Right ventricle myocardium inferior (tissue), 1 donor: ENCODE results near the gene HPCAL1. TPM values are rescaled to one million over a fixed set of nuclear protein-coding genes. Genes with fewer than 3 reads are reported as not detected.

ENCODE experiments used
- ATAC-seq: fragments of 200-7000 bp; cut with Tn5 transposase; one replicate; pipeline ENCODE4 v1.9.1; 2020; ENCODE audit warnings: mild to moderate bottlenecking, moderate library complexity
- DNase-seq: peaks from one replicate; pipeline ENCODE4 v3.0.0; 2021; ENCODE audit errors: missing footprints
- intact Hi-C: fragments of 100-400 bp; cut with DNase I; formaldehyde crosslinking; loops from one replicate; pipeline ENCODE4 v1.11.0; 2022
- total RNA-seq: library from RNA; stranded (reverse); fragmentation: NEBNext Ultra II Directional; extraction: Animal tissue kit (Norgen Biotek cat#: 25700); gene quantifications from one replicate; pipeline ENCODE4 v1.2.1, GENCODE V29; 2021
- donor health status: DM: no; HTN: yes; CAD: no; lungs with severe emphysema.

Gene HPCAL1
- total RNA-seq, 1 donor from 2014 or later: 41.9 TPM

DNA sequence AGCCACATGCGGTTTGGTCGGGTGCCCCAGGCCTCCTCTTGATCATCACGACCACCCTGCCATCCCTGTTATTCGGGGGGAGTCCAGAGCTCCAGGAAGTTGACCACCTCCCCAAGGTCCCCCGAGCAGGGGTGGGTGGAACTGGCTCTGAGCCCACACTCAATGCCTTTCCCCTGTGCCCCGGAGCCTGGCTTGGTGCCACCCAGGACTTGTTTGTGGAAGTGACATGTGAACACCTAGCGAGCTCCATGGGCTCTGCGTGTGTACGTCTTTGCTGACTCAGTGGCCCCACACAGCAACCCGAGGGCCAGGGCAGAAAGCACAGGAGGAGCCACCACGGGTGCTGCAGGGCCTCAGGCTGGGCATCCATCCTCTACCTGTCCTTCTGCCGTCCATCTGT lies 112.9 kb downstream of the HPCAL1 start:
- DNase-seq: peak; percentile 65
- intact Hi-C loops: no loop called here
- no peak for ATAC-seq

DNA sequence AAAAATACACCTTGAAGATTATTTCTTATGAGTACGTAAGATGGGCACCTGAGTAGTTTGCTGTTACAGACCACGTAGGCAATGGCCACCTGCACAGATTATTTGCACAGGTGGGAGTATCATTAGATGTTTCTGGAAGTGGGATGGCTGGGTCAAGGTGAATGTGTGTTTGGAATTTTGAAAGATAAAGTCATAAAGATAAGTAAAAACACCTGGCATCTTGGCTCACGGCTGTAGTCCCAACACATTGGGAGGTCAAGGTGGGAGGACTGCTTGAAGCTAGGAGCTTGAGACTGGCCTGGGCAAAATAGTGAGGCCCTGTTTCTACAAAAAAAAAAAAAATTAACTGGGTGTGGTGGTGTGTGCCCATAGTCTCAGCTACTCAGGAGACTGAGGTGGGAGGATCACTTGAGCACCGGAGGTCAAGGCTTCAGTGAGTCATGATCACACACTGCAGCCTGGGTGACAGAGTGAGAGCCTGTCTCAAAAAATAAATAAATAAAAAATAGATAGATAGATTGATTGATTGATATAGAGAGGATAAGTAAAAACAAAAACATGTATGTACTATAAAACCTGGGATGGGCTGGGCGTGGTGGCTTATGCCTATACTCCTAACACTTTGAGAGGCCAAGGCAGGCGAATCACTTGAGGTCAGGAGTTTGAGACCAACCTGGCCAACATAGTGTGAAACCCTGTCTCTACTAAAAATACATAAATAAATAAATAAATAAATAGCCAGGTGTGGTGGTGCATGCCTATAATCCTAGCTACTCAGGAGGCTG lies 115.0 kb downstream of the HPCAL1 start:
- DNase-seq: peak; percentile 25
- intact Hi-C loops: no loop called here
- no peak for ATAC-seq

DNA sequence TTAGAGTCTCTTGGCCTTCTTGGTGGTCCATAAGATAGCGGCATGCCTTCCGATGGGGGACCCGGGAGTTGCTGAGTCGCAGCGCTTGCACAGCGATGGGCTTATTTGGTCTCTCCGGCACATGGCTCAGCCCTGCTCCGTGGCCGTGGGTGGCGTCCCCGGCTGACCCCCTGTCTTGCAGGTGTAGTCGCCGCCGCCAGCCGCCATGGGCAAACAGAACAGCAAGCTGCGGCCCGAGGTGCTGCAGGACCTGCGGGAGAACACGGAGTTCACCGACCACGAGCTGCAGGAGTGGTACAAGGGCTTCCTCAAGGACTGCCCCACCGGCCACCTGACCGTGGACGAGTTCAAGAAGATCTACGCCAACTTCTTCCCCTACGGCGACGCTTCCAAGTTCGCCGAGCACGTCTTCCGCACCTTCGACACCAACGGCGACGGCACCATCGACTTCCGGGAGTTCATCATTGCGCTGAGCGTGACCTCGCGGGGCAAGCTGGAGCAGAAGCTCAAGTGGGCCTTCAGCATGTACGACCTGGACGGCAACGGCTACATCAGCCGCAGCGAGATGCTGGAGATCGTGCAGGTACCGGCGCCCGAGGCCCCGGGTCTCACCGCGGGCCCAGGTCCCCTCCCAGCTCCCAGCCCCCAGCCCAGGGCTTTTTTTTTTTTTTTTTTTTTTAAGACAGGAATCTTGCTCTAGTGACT lies 117.0 kb downstream of the HPCAL1 start:
- peak; percentile 72 for DNase-seq
- intact Hi-C loops: no loop called here
- no peak for ATAC-seq

DNA sequence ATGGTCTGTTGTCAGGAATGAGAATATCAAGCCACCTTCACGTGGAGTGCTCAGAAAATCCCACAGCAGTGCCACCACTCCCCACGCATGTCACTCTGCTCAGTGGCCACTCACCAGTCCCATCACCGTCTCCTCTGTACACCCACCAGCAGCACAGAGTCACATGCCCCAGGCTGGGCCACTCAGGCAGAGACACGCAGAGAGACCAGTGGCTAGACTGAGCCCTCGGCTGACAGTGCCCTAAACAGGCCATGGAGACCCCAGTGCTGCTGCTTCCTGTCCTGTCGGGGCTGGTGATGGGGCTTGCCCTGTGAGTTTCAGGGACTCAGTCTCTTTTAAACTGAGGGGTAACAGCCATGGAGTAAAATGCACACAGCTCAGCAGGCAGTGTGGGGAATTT lies 119.5 kb downstream of the HPCAL1 start:
- intact Hi-C loops: no loop called here
- ATAC-seq: no peak
- peak; percentile 53 for DNase-seq

DNA sequence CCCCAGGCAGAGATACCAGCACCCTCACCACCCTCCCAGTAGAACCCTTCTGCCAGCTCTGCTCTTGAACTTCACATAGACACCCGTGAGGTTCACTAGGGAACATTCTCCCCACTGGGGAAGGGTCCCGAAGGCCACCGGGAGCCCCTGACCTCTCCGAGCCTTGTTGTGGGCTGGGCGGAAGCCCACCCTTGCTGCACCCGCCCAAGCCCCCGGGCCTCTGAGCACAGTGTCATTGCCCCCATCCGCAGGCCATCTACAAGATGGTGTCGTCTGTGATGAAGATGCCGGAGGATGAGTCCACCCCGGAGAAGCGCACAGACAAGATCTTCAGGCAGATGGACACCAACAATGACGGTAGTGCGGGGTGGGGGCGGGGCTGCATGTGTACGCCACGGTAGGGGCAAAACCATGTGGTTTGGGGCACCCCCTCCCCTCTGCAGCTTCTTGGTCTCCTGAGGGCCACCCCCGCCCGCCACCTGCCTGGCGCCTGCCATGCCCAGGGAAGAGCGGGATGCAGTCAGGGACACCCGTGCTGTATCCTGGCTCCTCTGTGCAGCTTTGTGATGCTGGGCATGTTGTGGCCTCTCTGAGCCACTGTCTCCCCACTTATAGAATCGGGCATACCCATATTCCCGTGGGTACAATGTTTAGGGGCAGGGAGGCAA lies 120.2 kb downstream of the HPCAL1 start:
- DNase-seq (peak; percentile 7), ATAC-seq (no peak)
- intact Hi-C loops: no loop called here

DNA sequence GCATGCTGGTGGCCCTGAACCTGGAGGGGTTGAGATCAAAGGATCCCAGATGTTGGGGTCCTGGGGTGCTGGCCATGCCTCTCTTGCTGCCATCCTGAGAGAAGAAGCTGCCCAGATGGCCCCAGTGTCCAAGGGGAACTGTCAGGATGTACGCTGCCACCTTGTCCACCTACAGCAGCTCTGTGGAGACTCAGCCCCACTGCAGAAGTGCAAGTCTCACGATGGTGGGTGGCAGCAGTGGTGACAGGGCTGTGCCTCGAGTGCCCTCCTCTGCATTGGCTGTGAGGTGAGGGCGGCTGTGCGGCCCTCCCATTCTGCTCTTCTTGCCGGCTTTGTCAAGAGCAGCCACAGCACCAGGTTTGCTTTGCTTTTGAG lies 120.7 kb downstream of the HPCAL1 start:
- ATAC-seq: no peak
- intact Hi-C loops: no loop called here
- DNase-seq: peak; percentile 14

DNA sequence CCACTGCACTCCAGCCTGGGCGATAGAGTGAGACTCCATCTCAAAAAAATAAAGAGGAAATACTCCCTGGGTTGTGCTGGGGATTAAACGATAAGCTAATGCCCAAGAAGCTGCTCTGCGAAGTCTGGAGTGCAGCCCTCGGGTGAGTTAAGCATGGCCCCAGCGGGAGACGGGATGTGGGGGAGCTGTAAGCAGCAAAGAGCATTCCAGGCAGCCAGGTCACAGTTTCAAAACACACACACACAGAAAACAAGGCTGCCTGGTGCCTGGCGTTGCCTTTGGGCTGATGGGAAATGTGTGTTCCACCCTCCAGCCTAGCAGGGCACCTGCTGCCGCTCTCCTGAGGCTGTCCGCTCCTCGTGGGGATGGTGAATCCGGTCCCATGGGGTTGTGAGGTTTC lies 121.3 kb downstream of the HPCAL1 start:
- ATAC-seq: no peak
- intact Hi-C loops: no loop called here
- DNase-seq: peak; percentile 28

DNA sequence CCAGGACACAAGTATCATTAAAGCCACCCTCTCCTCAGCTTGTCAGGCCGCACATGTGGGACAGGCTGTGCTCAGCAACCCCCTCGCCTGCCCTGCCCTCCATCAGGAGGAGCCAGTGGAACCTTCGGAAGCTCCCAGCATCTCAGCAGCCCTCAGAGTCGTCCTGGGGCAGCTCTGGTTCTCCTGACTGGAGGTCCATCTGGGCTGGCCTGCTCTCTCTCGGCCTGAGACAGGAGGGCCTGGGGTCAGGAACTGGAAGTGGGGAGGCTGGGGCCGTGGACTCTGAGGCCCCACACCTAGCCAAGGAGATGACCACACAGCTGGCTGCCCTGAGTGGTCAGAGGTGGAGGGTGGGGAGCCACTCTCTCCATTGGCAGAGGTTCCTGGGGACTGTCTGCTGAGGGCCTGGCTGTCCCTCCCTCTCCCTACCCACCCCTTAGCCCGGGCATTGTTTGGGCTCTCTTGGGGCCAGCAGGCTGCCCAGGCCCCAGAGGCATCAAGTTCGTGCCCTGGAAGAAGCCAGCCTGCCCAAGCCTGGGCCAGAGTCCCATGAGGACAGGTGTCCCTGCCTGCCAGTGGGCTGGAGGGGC lies 122.3 kb downstream of the HPCAL1 start:
- ATAC-seq (no peak), DNase-seq (peak; percentile 17)
- intact Hi-C loops: no loop called here

DNA sequence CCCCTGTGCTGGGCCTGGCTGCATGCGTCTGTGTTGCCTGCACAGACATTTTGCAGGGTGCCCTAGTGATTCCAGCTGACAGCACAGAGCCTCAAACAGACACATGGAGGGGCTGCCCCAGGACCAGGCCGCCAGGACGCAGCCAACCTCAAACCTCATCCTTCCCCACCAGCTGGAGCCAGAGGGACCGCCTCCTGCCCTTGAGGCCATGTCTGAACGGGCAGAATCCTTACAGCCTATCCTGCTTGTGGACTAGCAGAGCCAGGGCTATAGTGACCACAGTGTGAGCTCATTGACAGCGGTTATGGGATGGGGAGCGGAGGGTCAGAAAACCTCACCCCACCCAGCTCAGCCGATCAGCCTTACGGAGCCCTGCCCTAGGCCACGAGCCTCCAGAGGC lies 123.0 kb downstream of the HPCAL1 start:
- ATAC-seq: no peak
- peak; percentile 43 for DNase-seq
- intact Hi-C loops: no loop called here

DNA sequence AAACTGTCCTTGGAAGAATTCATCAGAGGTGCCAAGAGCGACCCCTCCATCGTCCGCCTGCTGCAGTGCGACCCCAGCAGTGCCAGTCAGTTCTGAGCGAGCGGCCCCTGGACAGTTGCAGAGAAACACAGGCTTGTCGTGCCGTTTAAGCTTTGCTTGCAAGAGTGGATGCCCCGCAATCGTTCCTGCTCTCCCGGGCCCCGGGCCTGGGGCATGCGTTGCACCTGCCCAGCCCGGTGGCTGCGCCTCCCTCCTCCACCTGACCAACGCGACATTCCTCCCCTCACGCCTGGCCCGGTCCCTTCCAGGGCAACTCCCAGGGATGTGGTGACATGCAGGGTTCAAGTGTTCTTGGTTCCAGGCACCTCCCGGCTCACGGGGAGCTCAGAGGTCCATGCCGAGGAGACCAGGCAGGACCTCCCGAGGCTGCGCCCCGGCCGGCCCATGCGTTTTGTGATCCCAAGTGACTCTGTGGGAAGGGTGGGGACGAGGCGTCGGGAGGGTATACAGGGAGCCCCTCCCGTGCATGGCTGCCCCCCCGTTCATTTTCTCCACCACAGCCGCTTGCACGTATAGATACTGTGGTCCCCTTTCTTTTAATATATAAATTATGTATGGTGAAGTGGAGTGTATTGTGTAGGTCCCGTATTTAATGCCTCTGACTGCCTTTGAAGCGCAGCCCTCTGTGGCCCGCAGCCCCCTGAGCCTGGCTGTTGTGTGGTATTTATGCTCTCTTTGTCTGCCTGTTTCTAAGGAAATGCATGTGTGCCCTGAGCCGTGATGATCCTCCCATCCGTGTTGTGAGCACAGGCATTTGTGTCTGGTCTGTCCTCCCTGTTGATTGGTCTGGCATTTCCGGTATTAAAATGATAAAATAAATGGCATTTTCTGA lies 124.3 kb downstream of the HPCAL1 start:
- intact Hi-C loops: no loop called here
- DNase-seq (peak; percentile 66), ATAC-seq (no peak)

DNA sequence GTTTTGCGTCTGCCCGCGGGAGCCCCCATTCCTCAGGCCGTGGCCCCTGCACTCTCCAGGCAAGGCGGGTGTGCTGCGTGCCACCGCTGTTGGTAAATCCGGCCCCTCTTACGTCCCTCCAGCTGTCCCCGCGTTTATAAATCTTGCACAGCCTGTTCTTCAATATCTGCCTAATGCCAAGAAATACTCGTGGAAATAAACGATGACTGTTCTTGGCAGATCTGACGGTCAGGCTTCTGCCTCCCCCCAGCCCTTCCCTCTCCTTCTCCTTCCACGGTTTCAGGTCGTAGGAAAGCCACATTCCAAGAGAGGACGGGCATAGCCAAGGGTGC lies 124.9 kb downstream of the HPCAL1 start:
- intact Hi-C loops: no loop called here
- ATAC-seq (no peak), DNase-seq (no peak)

DNA sequence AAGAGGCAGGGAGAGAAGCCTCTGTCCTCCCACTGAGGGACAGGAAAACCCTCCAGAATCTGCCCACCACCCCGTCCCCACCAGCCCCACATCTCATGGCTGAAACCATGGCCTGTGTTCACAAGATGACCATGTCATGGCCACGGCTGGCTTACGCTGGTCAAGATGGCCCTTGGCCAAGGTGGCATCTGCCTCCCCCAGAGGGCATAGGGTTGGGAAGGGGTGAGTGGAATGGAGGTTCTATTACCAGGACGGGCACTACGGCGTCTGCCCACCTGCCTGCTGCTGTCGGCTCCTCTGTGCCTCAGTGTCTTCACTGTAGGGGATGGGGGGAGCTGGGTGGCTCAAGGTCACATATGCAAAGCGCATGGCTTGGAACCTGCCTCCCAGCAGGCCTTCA lies 125.7 kb downstream of the HPCAL1 start:
- ATAC-seq (no peak), DNase-seq (peak; percentile 21)
- intact Hi-C loops: no loop called here

DNA sequence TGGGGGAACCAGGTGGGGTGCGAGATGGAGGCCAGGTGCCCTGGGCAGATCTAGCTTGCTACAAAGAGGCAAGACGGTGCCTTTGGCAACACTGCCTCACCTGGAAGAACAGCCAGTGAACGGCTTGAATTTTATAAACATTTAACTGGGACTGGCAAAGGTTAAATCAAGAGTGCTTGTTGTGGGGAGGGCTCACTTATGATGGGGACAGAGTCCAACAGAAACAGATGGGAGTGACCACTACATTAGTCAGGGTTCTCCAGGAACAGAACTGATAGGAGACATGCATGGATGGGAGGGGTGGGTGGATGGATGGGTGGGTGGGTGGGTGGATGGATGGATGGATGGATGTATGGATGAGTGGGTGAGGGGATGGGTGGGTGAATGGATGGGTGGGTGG lies 126.2 kb downstream of the HPCAL1 start:
- intact Hi-C loops: no loop called here
- DNase-seq (peak; percentile 17), ATAC-seq (no peak)

DNA sequence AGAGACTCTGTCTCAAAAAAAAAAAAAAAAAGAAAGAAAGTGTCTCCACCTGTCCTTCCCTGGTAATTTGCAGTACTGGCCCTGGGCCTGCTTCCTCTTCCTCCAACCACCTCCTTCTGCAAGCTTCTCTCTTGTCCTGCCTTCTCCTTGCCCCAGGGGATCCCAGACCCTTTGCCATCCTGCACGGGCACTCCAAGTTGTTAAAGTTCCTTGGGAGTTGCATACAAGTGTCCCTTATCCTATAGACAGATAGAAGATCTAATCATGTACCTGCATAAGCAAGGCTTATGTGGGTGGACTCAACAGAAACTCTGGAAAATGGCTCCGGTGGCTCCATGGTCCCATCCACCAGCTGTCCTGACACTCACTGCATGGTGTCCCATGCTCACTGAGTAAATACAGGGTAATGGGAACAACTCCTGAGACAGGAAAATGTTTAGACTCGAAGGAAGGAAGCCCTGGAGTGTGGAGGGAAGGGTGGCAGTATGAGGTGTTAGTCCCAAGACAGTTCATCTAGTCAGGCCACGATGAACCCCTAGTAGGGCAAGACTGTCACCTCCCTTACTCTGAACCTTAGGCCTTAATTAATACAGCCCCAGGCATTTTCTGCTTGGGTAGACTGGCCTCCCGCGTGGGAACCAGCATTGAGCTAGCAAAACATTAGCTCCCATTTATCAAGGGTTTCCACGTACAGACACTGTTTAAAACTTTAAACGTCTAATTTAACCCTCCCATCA lies 128.3 kb downstream of the HPCAL1 start:
- ATAC-seq (no peak), DNase-seq (peak; percentile 2)
- intact Hi-C loops: loop anchor here (10.0 kb wide), 1 partner anchor 616 kb away; no protein-coding TSS in a partner anchor

DNA sequence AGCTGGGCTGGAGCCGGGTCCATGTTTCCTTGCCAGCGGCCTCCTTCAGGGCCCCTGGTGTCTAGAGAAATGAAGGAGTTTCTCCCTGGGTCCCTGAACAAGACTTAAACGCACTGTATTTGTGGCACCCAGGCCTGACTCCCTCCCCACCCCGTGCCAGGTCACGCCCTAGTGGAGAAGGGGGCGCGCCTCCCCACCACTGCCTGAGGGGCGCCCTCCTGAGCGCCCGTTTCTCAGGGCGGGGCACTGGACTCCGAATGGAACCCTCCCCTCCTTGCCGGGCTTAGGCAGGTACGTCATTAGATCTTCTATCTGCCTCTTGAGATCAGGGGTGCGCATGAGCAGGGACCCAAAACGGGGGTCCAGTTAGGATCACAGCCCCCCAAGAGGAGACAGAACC lies 129.1 kb downstream of the HPCAL1 start:
- intact Hi-C loops: loop anchor here (10.0 kb wide), 1 partner anchor 617 kb away; no protein-coding TSS in a partner anchor
- DNase-seq (peak; percentile 47), ATAC-seq (no peak)

DNA sequence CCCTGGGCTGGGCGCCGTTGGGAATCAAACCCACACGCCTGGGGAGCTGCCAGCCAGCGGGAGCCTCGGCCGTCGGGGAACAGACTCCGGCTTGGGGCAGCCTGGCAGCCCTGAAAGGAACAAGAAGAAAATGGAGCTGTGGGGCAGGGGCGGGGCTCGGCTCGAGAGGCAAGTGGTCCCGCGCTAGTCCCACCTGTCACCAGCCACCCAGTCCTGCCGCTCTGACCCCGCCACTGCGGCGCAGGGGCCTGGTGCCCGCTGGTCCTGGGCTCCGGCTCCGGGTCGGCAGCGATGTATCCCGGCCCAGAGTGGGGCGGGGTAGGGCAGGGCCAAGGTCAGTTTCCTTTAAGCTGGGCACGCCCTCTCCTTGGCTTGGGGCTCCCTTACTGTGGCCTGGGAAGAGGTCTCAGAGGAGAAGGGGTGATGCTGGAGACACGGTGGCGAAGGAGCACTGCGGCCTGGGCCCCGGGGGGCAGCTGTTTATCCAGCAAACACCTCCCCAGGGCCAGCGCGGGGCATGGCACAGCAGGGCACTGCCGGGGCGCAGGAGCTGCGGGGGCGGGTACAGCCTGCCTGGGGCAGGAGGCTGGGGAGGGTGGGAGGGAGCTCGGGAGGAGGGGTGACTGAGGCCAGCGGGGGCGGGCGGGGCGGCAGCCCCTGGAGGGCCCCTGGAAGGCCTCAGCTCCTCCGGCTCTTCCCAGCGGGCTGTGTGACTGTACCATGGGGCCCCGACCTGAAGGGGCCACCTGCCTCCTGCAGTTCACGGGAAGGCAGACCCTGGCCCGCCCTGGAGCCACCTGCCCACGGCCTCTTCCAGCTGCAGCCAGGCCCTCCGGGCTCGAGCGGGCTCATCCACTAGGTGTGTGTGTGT lies 129.8 kb downstream of the HPCAL1 start:
- peak; percentile 76 for DNase-seq
- intact Hi-C loops: loop anchor here (10.0 kb wide), 1 partner anchor 618 kb away; no protein-coding TSS in a partner anchor
- no peak for ATAC-seq
